ENCODE data around the gene RUNX1. TPM values are rescaled to one million over a fixed set of nuclear protein-coding genes. Genes with fewer than 3 reads are reported as not detected.

RUNX1 gene
- total RNA-seq, 1 experiment from 2014 or later, result 95.4 TPM

GRCh38 chr21:34911360-34911759, 137.7 kb downstream of the RUNX1 start:
- Mint-ChIP-seq H3K4me3 (ENCODE audit: low read depth, unreplicated experiment) (no peak overlapping the region), H3K9me3 (ENCODE audit: low read depth, unreplicated experiment) (no peaks in the 10 kb centered on the region), H3K36me3 (ENCODE audit: insufficient read depth, unreplicated experiment) (no peaks in the 10 kb centered on the region), H3K4me1 (ENCODE audit: low read depth, unreplicated experiment) (peaks cover 42% of the 10 kb centered on the region), H3K27me3 (ENCODE audit: unreplicated experiment) (no peaks in the 10 kb centered on the region), H3K27ac (ENCODE audit: unreplicated experiment) (no peak overlapping the region)
- intact Hi-C loops (cut with micrococcal nuclease; ENCODE audit: unreplicated experiment), result no loop called here
- no peak for TF ChIP-seq CTCF (IDR thresholded peaks at IDR 0.05; ENCODE audit: unreplicated experiment)
- no peak for DNase-seq
- CTCF ChIA-PET, result no interaction called here
- no TSS peak for BruUV-seq (replicated peaks)

GRCh38 chr21:34910396-34910795, 138.7 kb downstream of the RUNX1 start:
- H3K36me3 Mint-ChIP-seq (ENCODE audit: insufficient read depth, unreplicated experiment), result no peaks in the 10 kb centered on the region
- TF ChIP-seq CTCF (IDR thresholded peaks at IDR 0.05; ENCODE audit: unreplicated experiment), result no peak
- intact Hi-C loops (cut with micrococcal nuclease; ENCODE audit: unreplicated experiment), result no loop called here
- no peak overlapping the region for H3K27ac Mint-ChIP-seq (ENCODE audit: unreplicated experiment)
- no peak overlapping the region for H3K4me3 Mint-ChIP-seq (ENCODE audit: low read depth, unreplicated experiment)
- CTCF ChIA-PET, result interaction anchor here (0.7 kb wide), 1 partner anchor 234 kb away, joined by 4 read pairs; no protein-coding TSS in a partner anchor
- no TSS peak for BruUV-seq (replicated peaks)
- no peaks in the 10 kb centered on the region for H3K9me3 Mint-ChIP-seq (ENCODE audit: low read depth, unreplicated experiment)
- peaks cover 32% of the 10 kb centered on the region for H3K4me1 Mint-ChIP-seq (ENCODE audit: low read depth, unreplicated experiment)
- no peaks in the 10 kb centered on the region for H3K27me3 Mint-ChIP-seq (ENCODE audit: unreplicated experiment)
- no peak for DNase-seq

- TF ChIP-seq CTCF (IDR thresholded peaks at IDR 0.05; ENCODE audit: unreplicated experiment), result no peak
- H3K4me1 Mint-ChIP-seq (ENCODE audit: low read depth, unreplicated experiment), result peaks cover 26% of the 10 kb centered on the region
- CTCF ChIA-PET, result interaction anchor here (0.6 to 0.7 kb wide), 3 partner anchors 189 to 712 kb away, joined by 3 to 7 read pairs (median 4); no protein-coding TSS in a partner anchor
- intact Hi-C loops (cut with micrococcal nuclease; ENCODE audit: unreplicated experiment), result no loop called here
- no peaks in the 10 kb centered on the region for H3K9me3 Mint-ChIP-seq (ENCODE audit: low read depth, unreplicated experiment)
- no peaks in the 10 kb centered on the region for H3K36me3 Mint-ChIP-seq (ENCODE audit: insufficient read depth, unreplicated experiment)
- no TSS peak for BruUV-seq (replicated peaks)
- no peak overlapping the region for H3K27ac Mint-ChIP-seq (ENCODE audit: unreplicated experiment)
- DNase-seq, result no peak
- no peaks in the 10 kb centered on the region for H3K27me3 Mint-ChIP-seq (ENCODE audit: unreplicated experiment)
- no peak overlapping the region for H3K4me3 Mint-ChIP-seq (ENCODE audit: low read depth, unreplicated experiment)
Observed at GRCh38 chr21:34909492-34910292, 139.4 kb downstream of the RUNX1 start.

GRCh38 chr21:34908419-34909055, 140.6 kb downstream of the RUNX1 start:
- no peak overlapping the region for H3K4me3 Mint-ChIP-seq (ENCODE audit: low read depth, unreplicated experiment)
- H3K4me1 Mint-ChIP-seq (ENCODE audit: low read depth, unreplicated experiment), result peaks cover 26% of the 10 kb centered on the region
- DNase-seq, result peak; percentile 13
- no peak overlapping the region for H3K27ac Mint-ChIP-seq (ENCODE audit: unreplicated experiment)
- intact Hi-C loops (cut with micrococcal nuclease; ENCODE audit: unreplicated experiment), result no loop called here
- H3K36me3 Mint-ChIP-seq (ENCODE audit: insufficient read depth, unreplicated experiment), result no peaks in the 10 kb centered on the region
- CTCF ChIA-PET, result no interaction called here
- TF ChIP-seq CTCF (IDR thresholded peaks at IDR 0.05; ENCODE audit: unreplicated experiment), result no peak
- H3K9me3 Mint-ChIP-seq (ENCODE audit: low read depth, unreplicated experiment), result no peaks in the 10 kb centered on the region
- no peaks in the 10 kb centered on the region for H3K27me3 Mint-ChIP-seq (ENCODE audit: unreplicated experiment)
- BruUV-seq (replicated peaks), result no TSS peak
